DND-41 (cell line): ENCODE data around the gene TWSG1.

ENCODE experiments used
- EZH2 ChIP-seq: IDR thresholded peaks from 3 replicates; pipeline ENCODE4 v1.6.1; 2012; ENCODE audit warnings: borderline replicate concordance, low read depth, mild to moderate bottlenecking, moderate library complexity, low read length, inconsistent platforms; ENCODE audit not compliant: severe bottlenecking
- TF ChIP-seq, protein P1 (sequence below): IDR thresholded peaks from 2 replicates; pipeline ENCODE4 v1.5.1; 2012; ENCODE audit warnings: borderline replicate concordance, low read length, moderate library complexity, mild to moderate bottlenecking; ENCODE audit not compliant: poor library complexity, severe bottlenecking; ENCODE audit errors: extremely low read depth

GRCh38 chr18:9319333-9319732, 15.2 kb upstream of the TWSG1 start:
- TF ChIP-seq EZH2 = no peak
- TF ChIP-seq, protein P1, sequence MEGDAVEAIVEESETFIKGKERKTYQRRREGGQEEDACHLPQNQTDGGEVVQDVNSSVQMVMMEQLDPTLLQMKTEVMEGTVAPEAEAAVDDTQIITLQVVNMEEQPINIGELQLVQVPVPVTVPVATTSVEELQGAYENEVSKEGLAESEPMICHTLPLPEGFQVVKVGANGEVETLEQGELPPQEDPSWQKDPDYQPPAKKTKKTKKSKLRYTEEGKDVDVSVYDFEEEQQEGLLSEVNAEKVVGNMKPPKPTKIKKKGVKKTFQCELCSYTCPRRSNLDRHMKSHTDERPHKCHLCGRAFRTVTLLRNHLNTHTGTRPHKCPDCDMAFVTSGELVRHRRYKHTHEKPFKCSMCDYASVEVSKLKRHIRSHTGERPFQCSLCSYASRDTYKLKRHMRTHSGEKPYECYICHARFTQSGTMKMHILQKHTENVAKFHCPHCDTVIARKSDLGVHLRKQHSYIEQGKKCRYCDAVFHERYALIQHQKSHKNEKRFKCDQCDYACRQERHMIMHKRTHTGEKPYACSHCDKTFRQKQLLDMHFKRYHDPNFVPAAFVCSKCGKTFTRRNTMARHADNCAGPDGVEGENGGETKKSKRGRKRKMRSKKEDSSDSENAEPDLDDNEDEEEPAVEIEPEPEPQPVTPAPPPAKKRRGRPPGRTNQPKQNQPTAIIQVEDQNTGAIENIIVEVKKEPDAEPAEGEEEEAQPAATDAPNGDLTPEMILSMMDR = no peak
